HG03520 (cell line): ENCODE results near the gene TEKTIP1.

Source experiments
- ATAC-seq: cut with Tn5 transposase; IDR thresholded peaks from one replicate; pipeline ENCODE4 v1.9.1; 2021; ENCODE audit warnings: mild to moderate bottlenecking, moderate library complexity; ENCODE audit not compliant: unreplicated experiment

TEKTIP1 gene

GRCh38 chr19:3538965-3539755 lies at the start of gene TEKTIP1:
Gene TEKTIP1, plus strand, starts transcription at chr19:3539174. Its CDS starts 4 bp downstream, at chr19:3539178.
- ATAC-seq = no peak

- no peak for ATAC-seq
Measured at GRCh38 chr19:3491396-3492119, 47.4 kb upstream of the TEKTIP1 start.

- ATAC-seq = no peak
Measured at GRCh38 chr19:3492131-3492839, 46.7 kb upstream of the TEKTIP1 start.

GRCh38 chr19:3492919-3493318 lies 46.1 kb upstream of the TEKTIP1 start:
- no peak for ATAC-seq

GRCh38 chr19:3493651-3494050 lies 45.3 kb upstream of the TEKTIP1 start:
- ATAC-seq = no peak

GRCh38 chr19:3494051-3494450 lies 44.9 kb upstream of the TEKTIP1 start:
- ATAC-seq = no peak

GRCh38 chr19:3494559-3494958 lies 44.4 kb upstream of the TEKTIP1 start:
- ATAC-seq = no peak

GRCh38 chr19:3496392-3497273 lies 42.3 kb upstream of the TEKTIP1 start:
- no peak for ATAC-seq

- no peak for ATAC-seq
Measured at GRCh38 chr19:3497757-3498520, 41.0 kb upstream of the TEKTIP1 start.

GRCh38 chr19:3499738-3500428 lies 39.1 kb upstream of the TEKTIP1 start:
- ATAC-seq = no peak

GRCh38 chr19:3500429-3501101 lies 38.4 kb upstream of the TEKTIP1 start, which contains the start of gene DOHH:
Gene DOHH, minus strand, starts transcription at chr19:3500674. Its CDS starts 3,860 bp downstream, at chr19:3496814.
- ATAC-seq = peak; percentile 74

GRCh38 chr19:3501780-3502179 lies 37.2 kb upstream of the TEKTIP1 start:
- no peak for ATAC-seq

GRCh38 chr19:3503036-3503572 lies 35.9 kb upstream of the TEKTIP1 start:
- no peak for ATAC-seq

- no peak for ATAC-seq
Measured at GRCh38 chr19:3504735-3505134, 34.2 kb upstream of the TEKTIP1 start.

- peak; percentile 85 for ATAC-seq
Measured at GRCh38 chr19:3505598-3506383, 33.2 kb upstream of the TEKTIP1 start, which contains the start of gene FZR1. Gene FZR1, plus strand, starts transcription at chr19:3506311. Its CDS starts 16,679 bp downstream, at chr19:3522990.

GRCh38 chr19:3506384-3507340 lies 32.3 kb upstream of the TEKTIP1 start:
- ATAC-seq = peak; percentile 22
